Endothelial cell (in vitro differentiated cells): ENCODE data around the gene KANK2. TPM values are rescaled to one million over a fixed set of nuclear protein-coding genes. Genes with fewer than 3 reads are reported as not detected.
A peak's percentile ranks its signal among the peaks of the same experiment; 100 is the strongest.

Experiments used
- DNase-seq: peaks from one replicate; pipeline ENCODE4 v3.0.0; 2021; ENCODE audit warnings: low spot score
- H3K27ac Mint-ChIP-seq: one replicate; pipeline ENCODE4 v1.8.0; 2021; ENCODE audit warnings: mixed read lengths, inconsistent platforms; ENCODE audit not compliant: unreplicated experiment
- H3K27me3 Mint-ChIP-seq: one replicate; pipeline ENCODE4 v1.8.0; 2021; ENCODE audit warnings: mild to moderate bottlenecking, moderate library complexity, mixed read lengths, inconsistent platforms; ENCODE audit not compliant: unreplicated experiment
- H3K36me3 Mint-ChIP-seq: one replicate; pipeline ENCODE4 v1.8.0; 2021; ENCODE audit warnings: mild to moderate bottlenecking, low read depth, mixed read lengths, inconsistent platforms; ENCODE audit not compliant: unreplicated experiment
- H3K4me1 Mint-ChIP-seq: one replicate; pipeline ENCODE4 v1.8.0; 2021; ENCODE audit warnings: mild to moderate bottlenecking, mixed read lengths, inconsistent platforms; ENCODE audit not compliant: unreplicated experiment
- H3K4me3 Mint-ChIP-seq: one replicate; pipeline ENCODE4 v1.8.0; 2021; ENCODE audit warnings: mild to moderate bottlenecking, mixed read lengths, inconsistent platforms; ENCODE audit not compliant: unreplicated experiment
- H3K9me3 Mint-ChIP-seq: one replicate; pipeline ENCODE4 v1.8.0; 2021; ENCODE audit warnings: mixed read lengths, inconsistent platforms; ENCODE audit not compliant: unreplicated experiment
- total RNA-seq: library from RNA; stranded (reverse); fragmentation: NEBNext Ultra II Directional; extraction: Animal tissue kit (Norgen Biotek cat#: 25700); gene quantifications from one replicate; pipeline ENCODE4 v1.2.1, GENCODE V29; 2021; ENCODE audit not compliant: unreplicated experiment
- TF ChIP-seq, protein P1 (sequence below): fragments of 200-600 bp; sonication (generic); IDR thresholded peaks from one replicate; pipeline ENCODE4 v1.5.0; 2021; ENCODE audit warnings: antibody characterized with exemption; ENCODE audit not compliant: unreplicated experiment

The KANK2 gene
- total RNA-seq, 1 donor from 2014 or later = 103 TPM

DNA sequence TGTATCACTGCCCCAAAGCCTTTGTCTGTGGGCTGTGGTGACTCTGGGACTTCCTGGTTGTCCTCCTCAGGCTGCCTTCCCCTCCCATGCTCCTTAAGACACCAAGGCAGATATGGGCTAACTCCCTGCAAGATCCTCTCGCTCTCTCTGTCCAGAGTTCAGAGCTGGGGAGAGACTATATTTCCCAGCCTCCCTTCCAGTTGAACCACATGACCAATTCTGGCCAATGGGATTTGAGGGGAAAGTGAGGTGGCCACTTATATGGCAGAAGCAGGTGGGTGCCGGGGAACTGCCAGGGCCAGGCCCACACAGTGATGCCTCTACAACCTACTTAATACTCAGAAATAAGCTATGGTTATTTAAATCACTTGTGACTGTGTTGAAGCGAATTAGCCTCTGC is 25.9 kb upstream of the KANK2 start:
- TF ChIP-seq, protein P1, sequence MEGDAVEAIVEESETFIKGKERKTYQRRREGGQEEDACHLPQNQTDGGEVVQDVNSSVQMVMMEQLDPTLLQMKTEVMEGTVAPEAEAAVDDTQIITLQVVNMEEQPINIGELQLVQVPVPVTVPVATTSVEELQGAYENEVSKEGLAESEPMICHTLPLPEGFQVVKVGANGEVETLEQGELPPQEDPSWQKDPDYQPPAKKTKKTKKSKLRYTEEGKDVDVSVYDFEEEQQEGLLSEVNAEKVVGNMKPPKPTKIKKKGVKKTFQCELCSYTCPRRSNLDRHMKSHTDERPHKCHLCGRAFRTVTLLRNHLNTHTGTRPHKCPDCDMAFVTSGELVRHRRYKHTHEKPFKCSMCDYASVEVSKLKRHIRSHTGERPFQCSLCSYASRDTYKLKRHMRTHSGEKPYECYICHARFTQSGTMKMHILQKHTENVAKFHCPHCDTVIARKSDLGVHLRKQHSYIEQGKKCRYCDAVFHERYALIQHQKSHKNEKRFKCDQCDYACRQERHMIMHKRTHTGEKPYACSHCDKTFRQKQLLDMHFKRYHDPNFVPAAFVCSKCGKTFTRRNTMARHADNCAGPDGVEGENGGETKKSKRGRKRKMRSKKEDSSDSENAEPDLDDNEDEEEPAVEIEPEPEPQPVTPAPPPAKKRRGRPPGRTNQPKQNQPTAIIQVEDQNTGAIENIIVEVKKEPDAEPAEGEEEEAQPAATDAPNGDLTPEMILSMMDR = no peak
- H3K9me3 Mint-ChIP-seq = peaks cover 5% of the 10 kb centered on the region
- H3K27ac Mint-ChIP-seq = no peak overlapping the region
- peaks cover 4% of the 10 kb centered on the region for H3K27me3 Mint-ChIP-seq
- no peaks in the 10 kb centered on the region for H3K4me1 Mint-ChIP-seq
- no peak overlapping the region for H3K4me3 Mint-ChIP-seq
- DNase-seq = no peak
- peaks cover 49% of the 10 kb centered on the region for H3K36me3 Mint-ChIP-seq

DNA sequence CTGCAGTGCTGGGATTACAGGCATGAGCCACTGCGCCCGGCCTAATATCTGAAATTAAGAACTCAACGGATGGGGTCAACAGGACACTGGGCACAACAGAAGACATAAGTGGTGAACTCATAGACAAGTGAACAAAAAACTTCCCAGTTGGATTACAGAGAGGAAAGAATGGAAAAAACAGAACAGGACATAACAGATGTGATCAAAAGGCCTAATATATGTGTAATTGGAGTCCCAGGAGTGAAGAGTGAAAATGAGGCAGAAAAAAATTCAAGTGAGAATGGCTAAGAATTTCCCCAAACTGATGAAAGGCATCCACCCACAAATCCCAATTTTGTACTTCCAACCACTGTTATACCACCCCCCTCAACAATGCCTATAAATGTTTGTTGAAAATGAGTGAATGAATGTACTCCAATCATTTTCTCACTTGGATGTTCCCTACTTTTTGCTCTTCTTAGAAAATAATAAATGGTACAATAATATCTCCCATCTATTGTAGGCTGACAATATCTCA is 23.8 kb upstream of the KANK2 start:
- H3K4me1 Mint-ChIP-seq = no peaks in the 10 kb centered on the region
- TF ChIP-seq, protein P1 = no peak
- peaks cover 5% of the 10 kb centered on the region for H3K9me3 Mint-ChIP-seq
- peak overlapping the region; percentile 77 for H3K4me3 Mint-ChIP-seq
- peaks cover 42% of the 10 kb centered on the region for H3K36me3 Mint-ChIP-seq
- no peak for DNase-seq
- H3K27ac Mint-ChIP-seq = no peak overlapping the region
- peaks cover 4% of the 10 kb centered on the region for H3K27me3 Mint-ChIP-seq

DNA sequence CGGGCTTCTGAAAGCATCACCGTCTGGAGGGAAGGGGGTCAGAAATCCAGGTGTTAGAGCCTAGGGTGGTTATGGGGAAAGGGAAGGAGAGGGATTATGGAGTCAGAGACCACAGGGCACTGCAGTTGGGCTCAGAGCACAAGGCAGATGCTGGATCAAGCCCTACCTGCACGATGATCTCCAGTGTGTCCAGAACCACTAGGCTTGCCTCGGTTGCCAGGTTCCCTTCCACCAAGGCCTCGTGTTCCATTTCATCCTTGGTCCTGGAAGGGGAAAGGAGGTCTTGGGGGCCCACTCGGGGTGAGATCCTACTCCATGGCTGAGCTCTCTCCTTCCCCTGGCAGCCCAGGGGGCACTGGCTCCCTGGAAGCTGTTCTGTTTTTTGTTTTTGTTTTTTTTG is 17.0 kb upstream of the KANK2 start:
- no peaks in the 10 kb centered on the region for H3K9me3 Mint-ChIP-seq
- H3K4me3 Mint-ChIP-seq = peak overlapping the region; percentile 51
- H3K36me3 Mint-ChIP-seq = peaks cover 48% of the 10 kb centered on the region
- peaks cover 19% of the 10 kb centered on the region for H3K27me3 Mint-ChIP-seq
- TF ChIP-seq, protein P1 = no peak
- H3K27ac Mint-ChIP-seq = no peak overlapping the region
- peaks cover 6% of the 10 kb centered on the region for H3K4me1 Mint-ChIP-seq
- DNase-seq = no peak

DNA sequence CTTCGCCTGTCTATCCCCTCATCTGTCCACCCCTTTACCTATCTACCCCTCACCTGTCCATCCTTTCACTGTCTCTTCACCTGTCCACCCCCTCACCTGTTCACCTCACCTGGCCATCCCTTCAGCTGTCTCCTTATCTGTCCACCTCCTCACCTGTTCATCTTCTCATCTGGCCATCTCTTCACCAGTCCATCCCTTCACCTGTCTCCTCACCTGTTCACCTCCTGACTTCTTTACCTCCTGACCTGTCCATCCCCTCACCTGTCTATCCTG is 13.2 kb upstream of the KANK2 start:
- peak overlapping the region; percentile 31 for H3K27ac Mint-ChIP-seq
- H3K27me3 Mint-ChIP-seq = peaks cover 16% of the 10 kb centered on the region
- H3K4me1 Mint-ChIP-seq = peaks cover 6% of the 10 kb centered on the region
- peaks cover 51% of the 10 kb centered on the region for H3K36me3 Mint-ChIP-seq
- H3K9me3 Mint-ChIP-seq = no peaks in the 10 kb centered on the region
- DNase-seq = no peak
- TF ChIP-seq, protein P1 = no peak
- H3K4me3 Mint-ChIP-seq = peak overlapping the region; percentile 86

DNA sequence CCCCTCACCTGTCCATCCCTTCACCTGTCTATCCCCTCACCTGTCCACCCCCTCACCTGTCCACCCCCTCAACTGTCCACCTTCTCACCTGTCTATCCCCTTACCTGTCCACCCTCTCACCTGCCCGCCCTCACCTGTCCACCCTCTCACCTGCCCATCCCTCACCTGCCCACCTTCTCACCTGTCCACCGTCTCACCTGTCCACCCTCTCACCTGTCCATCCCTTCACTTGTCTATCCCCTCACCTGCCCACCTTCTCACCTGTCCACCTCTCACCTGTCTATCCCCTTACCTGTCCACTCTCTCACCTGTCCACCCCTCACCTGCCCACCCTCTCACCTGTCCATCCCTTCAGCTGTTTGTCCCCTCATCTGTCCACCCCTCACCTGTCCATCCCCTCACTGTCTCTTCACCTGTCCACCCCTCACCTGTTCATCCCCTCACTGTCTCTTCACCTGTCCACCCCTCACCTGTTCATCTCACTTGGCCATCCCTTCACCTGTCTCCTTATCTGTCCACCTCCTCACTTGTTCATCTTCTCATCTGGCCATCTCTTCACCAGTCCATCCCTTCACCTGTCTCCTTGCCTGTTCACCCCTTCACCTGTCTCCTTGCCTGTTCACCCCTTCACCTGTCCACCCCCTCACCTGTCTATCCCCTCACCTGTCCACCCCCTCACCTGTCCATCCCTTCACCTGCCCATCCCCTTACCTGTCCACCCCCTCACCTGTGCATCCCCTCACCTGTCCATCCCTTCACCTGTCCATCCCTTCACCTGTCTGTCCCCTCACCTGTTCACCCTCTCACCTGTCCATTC is 12.7 kb upstream of the KANK2 start:
- no peak overlapping the region for H3K27ac Mint-ChIP-seq
- H3K9me3 Mint-ChIP-seq = no peaks in the 10 kb centered on the region

More for the DNA sequence above, 12.7 kb upstream of the KANK2 start:
- Mint-ChIP-seq H3K4me3 (peak overlapping the region; percentile 86), H3K27me3 (peaks cover 16% of the 10 kb centered on the region), H3K4me1 (peaks cover 6% of the 10 kb centered on the region), H3K36me3 (peaks cover 48% of the 10 kb centered on the region)
- TF ChIP-seq, protein P1 = no peak
- no peak for DNase-seq
